A549 (cell line): Measurements from ENCODE around the gene TMED4. TPM values are rescaled to one million over a fixed set of nuclear protein-coding genes. Genes with fewer than 3 reads are reported as not detected.

Experiments used
- ATAC-seq, 2 experiments: fragments of 200-7000 bp in 1 of 2; fragments of >200 bp in 1 of 2; cut with Nextera tagmentation in 1 of 2; cut with Tn5 transposase in 1 of 2; 3 replicates each; pipeline versions ENCODE4 v1.8.0 to v1.9.1; 2018 to 2020; ENCODE audit warnings: mild to moderate bottlenecking in 1 of 2, moderate library complexity in 1 of 2
- CTCF ChIA-PET: fragments of 300-600 bp; sonication (Branson Sonifier 250); formaldehyde crosslinking; extraction: SDS; loops from one replicate; lab custom pipeline; 2021; ENCODE audit warnings: antibody characterized with exemption, inconsistent platforms; lab: Yijun Ruan, JAX
- POLR2A ChIA-PET: fragments of 350-600 bp; formaldehyde crosslinking; extraction: SDS; loops from one replicate; lab custom pipeline; 2021; ENCODE audit warnings: antibody characterized with exemption, inconsistent platforms; lab: Yijun Ruan, JAX
- DNase-seq, 2 experiments: peaks; one replicate each; pipeline versions ENCODE4 v3.0.0 to v3.0.0-alpha.2; 2011 to 2016; ENCODE audit warnings: low read depth in 1 of 2, low spot score in 1 of 2
- FAIRE-seq: peaks from 2 replicates; lab custom pipeline; 2011; peaks lifted over from hg19 to GRCh38; lab: Jason Lieb, UNC
- H3K27ac ChIP-seq, 2 experiments: fragments of >200 bp; sonication (Bioruptor Twin); formaldehyde crosslinking; 3 replicates each; pipeline ENCODE4 v1.5.1; 2016 to 2017
- H3K4me1 ChIP-seq: fragments of >200 bp; sonication (Bioruptor Twin); formaldehyde crosslinking; 3 replicates; pipeline ENCODE4 v1.6.1; 2016
- H3K4me2 ChIP-seq: fragments of >200 bp; sonication (Bioruptor Twin); formaldehyde crosslinking; 3 replicates; pipeline ENCODE4 v1.6.1; 2016
- H3K4me3 ChIP-seq: fragments of >200 bp; sonication (Bioruptor Twin); formaldehyde crosslinking; 3 replicates; pipeline ENCODE4 v1.5.1; 2016
- H3K9me3 ChIP-seq: fragments of >200 bp; sonication (Bioruptor Twin); formaldehyde crosslinking; 3 replicates; pipeline ENCODE4 v1.6.1; 2016
- CBX8 ChIP-seq: fragments of 200-600 bp; sonication (generic); IDR thresholded peaks from 2 replicates; pipeline ENCODE4 v1.6.1; 2016
- CEBPB ChIP-seq, 2 experiments: fragments of >200 bp in 1 of 2; sonication (Bioruptor Twin) in 1 of 2; formaldehyde crosslinking in 1 of 2; IDR thresholded peaks; 2 replicates each; pipeline ENCODE4 v1.6.1; 2012 to 2016
- EHF ChIP-seq: fragments of 250-450 bp; sonication (Bioruptor Pico); IDR thresholded peaks from 2 replicates; pipeline ENCODE4 v1.5.0; 2020; ENCODE audit warnings: mild to moderate bottlenecking
- EHMT2 ChIP-seq: fragments of 200-600 bp; sonication (generic); IDR thresholded peaks from 2 replicates; pipeline ENCODE4 v1.6.1; 2016; ENCODE audit warnings: antibody characterized with exemption, low read depth, mild to moderate bottlenecking, moderate library complexity
- EP300 ChIP-seq, 2 experiments: fragments of >200 bp; sonication (Bioruptor Twin); formaldehyde crosslinking; IDR thresholded peaks; 2 replicates in 1 of 2; 3 replicates in 1 of 2; pipeline ENCODE4 v1.6.1; 2016 to 2017
- FOSB ChIP-seq: fragments of 250-450 bp; sonication (Bioruptor Pico); IDR thresholded peaks from 2 replicates; pipeline ENCODE4 v1.5.0; 2020; ENCODE audit warnings: mild to moderate bottlenecking, moderate library complexity
- FOXS1 ChIP-seq: fragments of 250-450 bp; sonication (Bioruptor Pico); IDR thresholded peaks from 2 replicates; pipeline ENCODE4 v1.5.0; 2020; ENCODE audit warnings: mild to moderate bottlenecking, moderate library complexity
- HDAC2 ChIP-seq: fragments of 200-600 bp; sonication (generic); IDR thresholded peaks from 2 replicates; pipeline ENCODE4 v1.6.1; 2016
- KDM1A ChIP-seq: fragments of 200-600 bp; sonication (generic); IDR thresholded peaks from 2 replicates; pipeline ENCODE4 v1.6.1; 2016; ENCODE audit warnings: low read depth, mild to moderate bottlenecking
- MAZ ChIP-seq: fragments of 150-350 bp; IDR thresholded peaks from 2 replicates; pipeline ENCODE4 v1.6.1; 2014; ENCODE audit warnings: antibody characterized with exemption, low read depth, low read length, borderline replicate concordance
- NPAS2 ChIP-seq: fragments of 250-450 bp; sonication (Bioruptor Pico); IDR thresholded peaks from 2 replicates; pipeline ENCODE4 v1.8.0; 2022; ENCODE audit warnings: mild to moderate bottlenecking, moderate library complexity, borderline replicate concordance
- POLR2A ChIP-seq: IDR thresholded peaks from 2 replicates; pipeline ENCODE4 v1.6.1; 2012; ENCODE audit warnings: mild to moderate bottlenecking, low read length
- RARB ChIP-seq: fragments of 250-450 bp; sonication (Bioruptor Pico); IDR thresholded peaks from 2 replicates; pipeline ENCODE4 v1.8.0; 2021; ENCODE audit warnings: mild to moderate bottlenecking, moderate library complexity
- RNF2 ChIP-seq: fragments of 200-600 bp; sonication (generic); IDR thresholded peaks from 2 replicates; pipeline ENCODE4 v1.6.1; 2016; ENCODE audit warnings: low read depth, mild to moderate bottlenecking, antibody characterized with exemption, moderate library complexity, borderline replicate concordance
- SREBF2 ChIP-seq: fragments of 450-650 bp; IDR thresholded peaks from 2 replicates; pipeline ENCODE4 v1.6.1; 2014; ENCODE audit warnings: mild to moderate bottlenecking, moderate library complexity
- ZC3H11A ChIP-seq: fragments of 450-650 bp; IDR thresholded peaks from 2 replicates; pipeline ENCODE4 v1.6.1; 2014; ENCODE audit warnings: antibody characterized with exemption, mild to moderate bottlenecking
- ZFP36 ChIP-seq: fragments of 450-650 bp; IDR thresholded peaks from 2 replicates; pipeline ENCODE4 v1.6.1; 2014; ENCODE audit warnings: borderline replicate concordance; ENCODE audit not compliant: partially characterized antibody
- ZNF302 ChIP-seq: fragments of 250-450 bp; sonication (Bioruptor Pico); IDR thresholded peaks from 2 replicates; pipeline ENCODE4 v1.9.0; 2021; ENCODE audit warnings: inconsistent platforms, mild to moderate bottlenecking, moderate library complexity
- WGBS: methylation state at CpG from one replicate; pipeline ENCODE4 v1.1.6; 2017; ENCODE audit errors: missing lambda C conversion rate; 5-methylcytosine and 5-hydroxymethylcytosine counted together
- polyA plus RNA-seq, 4 experiments: library from polyadenylated mRNA; depleted of rRNA in 3 of 4; stranded (reverse); fragments of >200 nt; fragmentation: RNase III in 1 of 4; extraction: RNeasy Plus Mini Kit Qiagen cat#74134 plus additional on column Dnase treatment in 1 of 4; gene quantifications; 2 replicates in 3 of 4; 3 replicates in 1 of 4; pipeline ENCODE4 v1.2.3, GENCODE V29; 2011 to 2017
- TF ChIP-seq, protein P1 (sequence below): IDR thresholded peaks from 2 replicates; pipeline ENCODE4 v1.6.1; 2012
- TF ChIP-seq, protein P2 (sequence below): fragments of 450-650 bp; IDR thresholded peaks from 2 replicates; pipeline ENCODE4 v1.6.1; 2014; ENCODE audit warnings: antibody characterized with exemption
- TF ChIP-seq, protein P3 (sequence below): fragments of >200 bp; sonication (Bioruptor Twin); formaldehyde crosslinking; IDR thresholded peaks from 3 replicates; pipeline ENCODE4 v1.6.1; 2016
- TF ChIP-seq, protein P4 (sequence below): fragments of 200-600 bp; sonication (generic); IDR thresholded peaks from 2 replicates; pipeline ENCODE4 v1.6.1; 2016; ENCODE audit warnings: antibody characterized with exemption, mild to moderate bottlenecking, moderate library complexity
- TF ChIP-seq, protein P5 (sequence below): fragments of >200 bp; sonication (Bioruptor Twin); formaldehyde crosslinking; IDR thresholded peaks from 3 replicates; pipeline ENCODE4 v1.5.1; 2016
- TF ChIP-seq, protein P6 (sequence below): fragments of 250-450 bp; sonication (Bioruptor Pico); IDR thresholded peaks from 2 replicates; pipeline ENCODE4 v1.5.0; 2020; ENCODE audit warnings: low read depth, mild to moderate bottlenecking, moderate library complexity
- TF ChIP-seq, protein P7 (sequence below): fragments of >200 bp; sonication (Bioruptor Twin); formaldehyde crosslinking; IDR thresholded peaks from 2 replicates; pipeline ENCODE4 v1.6.1; 2016

The TMED4 gene
- polyA plus RNA-seq, 2 of the 4 experiments (the other 2 are of a cell fraction), result 55.1 to 68.3 TPM

DNA sequence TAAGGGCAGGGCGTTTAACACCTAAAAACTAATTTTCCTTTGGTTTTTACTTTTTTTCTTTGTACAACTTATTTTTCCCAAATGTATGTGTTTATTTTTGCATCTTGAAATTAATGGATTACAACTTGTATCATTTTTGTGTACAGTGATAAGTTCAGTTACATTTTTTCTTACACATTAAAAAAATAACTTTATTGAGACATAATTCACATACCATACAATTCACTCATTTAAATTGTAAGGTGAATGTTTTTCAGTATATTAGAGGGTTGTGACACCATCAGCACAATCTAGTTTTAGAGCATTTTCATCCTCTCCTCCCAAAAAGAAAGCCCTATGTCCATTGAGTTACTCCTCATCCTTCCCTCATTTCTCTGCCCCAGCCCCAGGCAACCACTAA is 36.0 kb upstream of the TMED4 start:
- no peak overlapping the region for H3K4me2 ChIP-seq
- WGBS, result 78% methylated on average over 1 of the region's 1 CpG
- no peak for ATAC-seq

DNA sequence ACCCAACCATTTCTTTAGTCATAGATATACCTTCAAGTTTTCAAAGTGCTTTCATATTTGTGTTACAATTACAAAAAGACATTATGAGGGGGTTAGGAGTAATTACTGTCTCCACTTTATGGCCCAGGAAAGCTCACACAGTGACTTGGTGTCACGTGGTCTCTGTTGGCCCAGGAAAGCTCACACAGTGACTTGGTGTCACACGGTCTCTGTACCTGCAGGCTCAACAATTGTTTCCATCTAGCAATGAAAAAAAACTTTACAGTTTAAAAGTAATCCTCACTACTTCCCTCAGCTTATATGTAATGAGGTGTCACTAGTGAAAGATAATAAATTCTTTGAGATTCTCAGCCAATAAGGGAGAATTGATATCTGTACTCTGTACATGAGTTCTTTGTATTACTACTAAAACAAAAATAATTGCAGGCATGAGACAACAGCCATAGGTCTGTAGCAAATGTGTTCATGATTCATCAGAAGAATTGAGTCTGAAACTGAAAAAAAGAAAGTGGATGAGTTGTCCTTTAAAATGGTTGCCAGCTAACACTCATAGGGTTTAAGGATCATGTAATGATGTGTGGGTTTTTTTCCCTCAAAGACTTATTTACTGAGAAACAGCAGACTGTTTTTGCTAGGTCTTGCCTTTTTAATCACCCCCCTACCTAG is 35.3 kb upstream of the TMED4 start:
- ChIA-PET POLR2A (no interaction called here), CTCF (interaction anchor here (1.2 to 1.7 kb wide), 2 partner anchors 22 to 55 kb away, joined by 3 to 4 read pairs; no protein-coding TSS in a partner anchor)
- FAIRE-seq, result no peak
- WGBS, result 90% methylated on average over 2 of the region's 2 CpGs
- TF ChIP-seq, protein P1, sequence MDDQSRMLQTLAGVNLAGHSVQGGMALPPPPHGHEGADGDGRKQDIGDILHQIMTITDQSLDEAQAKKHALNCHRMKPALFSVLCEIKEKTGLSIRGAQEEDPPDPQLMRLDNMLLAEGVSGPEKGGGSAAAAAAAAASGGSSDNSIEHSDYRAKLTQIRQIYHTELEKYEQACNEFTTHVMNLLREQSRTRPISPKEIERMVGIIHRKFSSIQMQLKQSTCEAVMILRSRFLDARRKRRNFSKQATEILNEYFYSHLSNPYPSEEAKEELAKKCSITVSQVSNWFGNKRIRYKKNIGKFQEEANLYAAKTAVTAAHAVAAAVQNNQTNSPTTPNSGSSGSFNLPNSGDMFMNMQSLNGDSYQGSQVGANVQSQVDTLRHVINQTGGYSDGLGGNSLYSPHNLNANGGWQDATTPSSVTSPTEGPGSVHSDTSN, result no peak
- no peak for TF ChIP-seq ZNF302
- TF ChIP-seq, protein P2, sequence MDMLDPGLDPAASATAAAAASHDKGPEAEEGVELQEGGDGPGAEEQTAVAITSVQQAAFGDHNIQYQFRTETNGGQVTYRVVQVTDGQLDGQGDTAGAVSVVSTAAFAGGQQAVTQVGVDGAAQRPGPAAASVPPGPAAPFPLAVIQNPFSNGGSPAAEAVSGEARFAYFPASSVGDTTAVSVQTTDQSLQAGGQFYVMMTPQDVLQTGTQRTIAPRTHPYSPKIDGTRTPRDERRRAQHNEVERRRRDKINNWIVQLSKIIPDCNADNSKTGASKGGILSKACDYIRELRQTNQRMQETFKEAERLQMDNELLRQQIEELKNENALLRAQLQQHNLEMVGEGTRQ, result no peak
- TF ChIP-seq RNF2, result no peak
- TF ChIP-seq, protein P3, sequence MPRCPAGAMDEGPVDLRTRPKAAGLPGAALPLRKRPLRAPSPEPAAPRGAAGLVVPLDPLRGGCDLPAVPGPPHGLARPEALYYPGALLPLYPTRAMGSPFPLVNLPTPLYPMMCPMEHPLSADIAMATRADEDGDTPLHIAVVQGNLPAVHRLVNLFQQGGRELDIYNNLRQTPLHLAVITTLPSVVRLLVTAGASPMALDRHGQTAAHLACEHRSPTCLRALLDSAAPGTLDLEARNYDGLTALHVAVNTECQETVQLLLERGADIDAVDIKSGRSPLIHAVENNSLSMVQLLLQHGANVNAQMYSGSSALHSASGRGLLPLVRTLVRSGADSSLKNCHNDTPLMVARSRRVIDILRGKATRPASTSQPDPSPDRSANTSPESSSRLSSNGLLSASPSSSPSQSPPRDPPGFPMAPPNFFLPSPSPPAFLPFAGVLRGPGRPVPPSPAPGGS, result no peak
- no peak for TF ChIP-seq FOXS1 (CRISPR knock-in tag)
- no peak for TF ChIP-seq EHMT2
- no peak for TF ChIP-seq POLR2A
- TF ChIP-seq FOSB, result no peak
- TF ChIP-seq SREBF2, result no peak
- TF ChIP-seq, protein P4, sequence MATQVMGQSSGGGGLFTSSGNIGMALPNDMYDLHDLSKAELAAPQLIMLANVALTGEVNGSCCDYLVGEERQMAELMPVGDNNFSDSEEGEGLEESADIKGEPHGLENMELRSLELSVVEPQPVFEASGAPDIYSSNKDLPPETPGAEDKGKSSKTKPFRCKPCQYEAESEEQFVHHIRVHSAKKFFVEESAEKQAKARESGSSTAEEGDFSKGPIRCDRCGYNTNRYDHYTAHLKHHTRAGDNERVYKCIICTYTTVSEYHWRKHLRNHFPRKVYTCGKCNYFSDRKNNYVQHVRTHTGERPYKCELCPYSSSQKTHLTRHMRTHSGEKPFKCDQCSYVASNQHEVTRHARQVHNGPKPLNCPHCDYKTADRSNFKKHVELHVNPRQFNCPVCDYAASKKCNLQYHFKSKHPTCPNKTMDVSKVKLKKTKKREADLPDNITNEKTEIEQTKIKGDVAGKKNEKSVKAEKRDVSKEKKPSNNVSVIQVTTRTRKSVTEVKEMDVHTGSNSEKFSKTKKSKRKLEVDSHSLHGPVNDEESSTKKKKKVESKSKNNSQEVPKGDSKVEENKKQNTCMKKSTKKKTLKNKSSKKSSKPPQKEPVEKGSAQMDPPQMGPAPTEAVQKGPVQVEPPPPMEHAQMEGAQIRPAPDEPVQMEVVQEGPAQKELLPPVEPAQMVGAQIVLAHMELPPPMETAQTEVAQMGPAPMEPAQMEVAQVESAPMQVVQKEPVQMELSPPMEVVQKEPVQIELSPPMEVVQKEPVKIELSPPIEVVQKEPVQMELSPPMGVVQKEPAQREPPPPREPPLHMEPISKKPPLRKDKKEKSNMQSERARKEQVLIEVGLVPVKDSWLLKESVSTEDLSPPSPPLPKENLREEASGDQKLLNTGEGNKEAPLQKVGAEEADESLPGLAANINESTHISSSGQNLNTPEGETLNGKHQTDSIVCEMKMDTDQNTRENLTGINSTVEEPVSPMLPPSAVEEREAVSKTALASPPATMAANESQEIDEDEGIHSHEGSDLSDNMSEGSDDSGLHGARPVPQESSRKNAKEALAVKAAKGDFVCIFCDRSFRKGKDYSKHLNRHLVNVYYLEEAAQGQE, result no peak
- TF ChIP-seq KDM1A, result no peak
- no peak for TF ChIP-seq ZC3H11A
- TF ChIP-seq, protein P5, sequence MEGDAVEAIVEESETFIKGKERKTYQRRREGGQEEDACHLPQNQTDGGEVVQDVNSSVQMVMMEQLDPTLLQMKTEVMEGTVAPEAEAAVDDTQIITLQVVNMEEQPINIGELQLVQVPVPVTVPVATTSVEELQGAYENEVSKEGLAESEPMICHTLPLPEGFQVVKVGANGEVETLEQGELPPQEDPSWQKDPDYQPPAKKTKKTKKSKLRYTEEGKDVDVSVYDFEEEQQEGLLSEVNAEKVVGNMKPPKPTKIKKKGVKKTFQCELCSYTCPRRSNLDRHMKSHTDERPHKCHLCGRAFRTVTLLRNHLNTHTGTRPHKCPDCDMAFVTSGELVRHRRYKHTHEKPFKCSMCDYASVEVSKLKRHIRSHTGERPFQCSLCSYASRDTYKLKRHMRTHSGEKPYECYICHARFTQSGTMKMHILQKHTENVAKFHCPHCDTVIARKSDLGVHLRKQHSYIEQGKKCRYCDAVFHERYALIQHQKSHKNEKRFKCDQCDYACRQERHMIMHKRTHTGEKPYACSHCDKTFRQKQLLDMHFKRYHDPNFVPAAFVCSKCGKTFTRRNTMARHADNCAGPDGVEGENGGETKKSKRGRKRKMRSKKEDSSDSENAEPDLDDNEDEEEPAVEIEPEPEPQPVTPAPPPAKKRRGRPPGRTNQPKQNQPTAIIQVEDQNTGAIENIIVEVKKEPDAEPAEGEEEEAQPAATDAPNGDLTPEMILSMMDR, result no peak
- no peak for TF ChIP-seq MAZ
- TF ChIP-seq CBX8, result no peak
- TF ChIP-seq EHF, result no peak
- no peak for TF ChIP-seq ZFP36
- TF ChIP-seq, protein P6, sequence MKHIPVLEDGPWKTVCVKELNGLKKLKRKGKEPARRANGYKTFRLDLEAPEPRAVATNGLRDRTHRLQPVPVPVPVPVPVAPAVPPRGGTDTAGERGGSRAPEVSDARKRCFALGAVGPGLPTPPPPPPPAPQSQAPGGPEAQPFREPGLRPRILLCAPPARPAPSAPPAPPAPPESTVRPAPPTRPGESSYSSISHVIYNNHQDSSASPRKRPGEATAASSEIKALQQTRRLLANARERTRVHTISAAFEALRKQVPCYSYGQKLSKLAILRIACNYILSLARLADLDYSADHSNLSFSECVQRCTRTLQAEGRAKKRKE (CRISPR knock-in tag), result no peak
- TF ChIP-seq, protein P7, sequence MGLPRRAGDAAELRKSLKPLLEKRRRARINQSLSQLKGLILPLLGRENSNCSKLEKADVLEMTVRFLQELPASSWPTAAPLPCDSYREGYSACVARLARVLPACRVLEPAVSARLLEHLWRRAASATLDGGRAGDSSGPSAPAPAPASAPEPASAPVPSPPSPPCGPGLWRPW, result no peak
- no peak for DNase-seq
- Histone ChIP-seq H3K27ac (no peak overlapping the region), H3K4me1 (peaks cover 14% of the 10 kb centered on the region; the same call in 2 of the 3 replicates), H3K9me3 (no peaks in the 10 kb centered on the region), H3K4me3 (no peak overlapping the region), H3K4me2 (no peak overlapping the region)
- ATAC-seq, result no peak

More for the DNA sequence above, 36.0 kb upstream of the TMED4 start:
- H3K27ac ChIP-seq, result no peak overlapping the region
- FAIRE-seq (no peak), DNase-seq (no peak)
- H3K4me3 ChIP-seq, result no peak overlapping the region
- TF ChIP-seq CEBPB (IDR thresholded peaks at IDR 0.05) (no peak), EP300 (IDR thresholded peaks at IDR 0.05) (no peak), HDAC2 (no peak), FOSB (no peak), RARB (CRISPR knock-in tag) (no peak), NPAS2 (CRISPR knock-in tag) (no peak)
- ChIA-PET CTCF (interaction anchor here (1.7 kb wide), 1 partner anchor 22 kb away, joined by 4 read pairs; no protein-coding TSS in a partner anchor), POLR2A (no interaction called here)
- no peaks in the 10 kb centered on the region for H3K9me3 ChIP-seq
- H3K4me1 ChIP-seq, result peaks cover 19% of the 10 kb centered on the region; the same call in 2 of the 3 replicates
